Loucy (cell line): ENCODE measurements around the gene JARID2.

ENCODE experiments used
- EZH2phosphoT487 ChIP-seq: fragments of 200-600 bp; IDR thresholded peaks from 2 replicates; pipeline ENCODE4 v1.6.1; 2018; ENCODE audit warnings: antibody characterized with exemption, mild to moderate bottlenecking, moderate library complexity, borderline replicate concordance
- TF ChIP-seq, protein P1 (sequence below): fragments of 200-600 bp; sonication (generic); conservative IDR thresholded peaks from 2 replicates; pipeline ENCODE4 v1.5.1; 2014; ENCODE audit warnings: mild to moderate bottlenecking, antibody characterized with exemption, low read length

DNA sequence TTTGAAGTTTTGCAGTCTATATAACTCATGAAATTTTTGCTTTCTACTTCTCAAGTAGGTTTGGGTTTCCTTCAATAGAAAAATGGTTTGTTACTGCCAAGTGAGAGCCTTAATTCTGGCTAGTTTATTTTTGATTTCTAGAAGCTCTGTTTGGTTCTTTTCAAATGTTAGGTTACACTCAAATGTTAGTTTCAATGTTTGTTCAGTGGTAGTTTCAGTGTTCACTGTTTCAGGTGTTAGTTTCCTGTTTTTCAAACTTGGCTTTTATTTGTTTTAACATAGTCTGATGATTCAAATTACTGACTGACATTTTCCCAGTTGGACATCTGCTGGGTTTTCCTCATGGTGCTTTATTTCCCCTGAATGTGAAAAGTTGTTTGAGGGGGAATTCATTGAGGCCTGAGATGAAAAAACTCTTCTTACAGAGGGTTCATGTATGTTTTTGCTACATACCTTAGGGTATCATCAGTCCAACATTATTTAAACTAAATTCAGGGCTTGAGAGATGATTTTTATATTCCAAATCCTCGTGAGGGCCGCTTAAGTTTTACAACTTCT lies 189.0 kb downstream of the JARID2 start:
- TF ChIP-seq, protein P1, sequence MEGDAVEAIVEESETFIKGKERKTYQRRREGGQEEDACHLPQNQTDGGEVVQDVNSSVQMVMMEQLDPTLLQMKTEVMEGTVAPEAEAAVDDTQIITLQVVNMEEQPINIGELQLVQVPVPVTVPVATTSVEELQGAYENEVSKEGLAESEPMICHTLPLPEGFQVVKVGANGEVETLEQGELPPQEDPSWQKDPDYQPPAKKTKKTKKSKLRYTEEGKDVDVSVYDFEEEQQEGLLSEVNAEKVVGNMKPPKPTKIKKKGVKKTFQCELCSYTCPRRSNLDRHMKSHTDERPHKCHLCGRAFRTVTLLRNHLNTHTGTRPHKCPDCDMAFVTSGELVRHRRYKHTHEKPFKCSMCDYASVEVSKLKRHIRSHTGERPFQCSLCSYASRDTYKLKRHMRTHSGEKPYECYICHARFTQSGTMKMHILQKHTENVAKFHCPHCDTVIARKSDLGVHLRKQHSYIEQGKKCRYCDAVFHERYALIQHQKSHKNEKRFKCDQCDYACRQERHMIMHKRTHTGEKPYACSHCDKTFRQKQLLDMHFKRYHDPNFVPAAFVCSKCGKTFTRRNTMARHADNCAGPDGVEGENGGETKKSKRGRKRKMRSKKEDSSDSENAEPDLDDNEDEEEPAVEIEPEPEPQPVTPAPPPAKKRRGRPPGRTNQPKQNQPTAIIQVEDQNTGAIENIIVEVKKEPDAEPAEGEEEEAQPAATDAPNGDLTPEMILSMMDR = no peak
- TF ChIP-seq EZH2phosphoT487 = no peak
